GM23338 (cell line): ENCODE measurements around the gene CMTR1. TPM values are rescaled to one million over a fixed set of nuclear protein-coding genes. Genes with fewer than 3 reads are reported as not detected.
"Not testable (repeated sequence)": the region's sequence is repeated elsewhere in the genome, so short reads cannot be mapped to it uniquely, and the experiment has no call there.

Source experiments
- ATAC-seq: fragments of 200-7000 bp; cut with Tn5 transposase; 3 replicates; pipeline ENCODE4 v1.9.1; 2020
- DNase-seq: peaks from one replicate; pipeline ENCODE4 v3.0.0-alpha.2; 2015; ENCODE audit warnings: low spot score
- H2AFZ ChIP-seq: fragments of 200-600 bp; sonication (generic); 2 replicates; pipeline ENCODE4 v1.8.0; 2016; ENCODE audit warnings: antibody characterized with exemption, mild to moderate bottlenecking, moderate library complexity
- H3F3A ChIP-seq: fragments of 200-600 bp; sonication (generic); replicated peaks from 2 replicates; pipeline ENCODE4 v1.8.0; 2017; ENCODE audit warnings: antibody characterized with exemption, mixed run types, low read depth
- H3K27ac ChIP-seq: fragments of 200-600 bp; sonication (generic); 2 replicates; pipeline ENCODE4 v1.6.1; 2016; ENCODE audit warnings: low read depth
- H3K27me3 ChIP-seq: fragments of 200-600 bp; sonication (generic); 2 replicates; pipeline ENCODE4 v1.8.0; 2016; ENCODE audit warnings: mild to moderate bottlenecking, mixed run types, moderate library complexity; ENCODE audit not compliant: insufficient read depth
- H3K36me3 ChIP-seq: fragments of 200-600 bp; sonication (generic); 2 replicates; pipeline ENCODE4 v1.8.0; 2016; ENCODE audit warnings: mild to moderate bottlenecking; ENCODE audit not compliant: insufficient read depth
- H3K4me1 ChIP-seq: fragments of 200-600 bp; sonication (generic); 2 replicates; pipeline ENCODE4 v1.8.0; 2016; ENCODE audit warnings: mild to moderate bottlenecking, moderate library complexity; ENCODE audit not compliant: insufficient read depth
- H3K4me2 ChIP-seq: fragments of 200-600 bp; sonication (generic); 2 replicates; pipeline ENCODE4 v1.7.1; 2017; ENCODE audit warnings: mixed run types
- H3K4me3 ChIP-seq: fragments of 200-600 bp; sonication (generic); 2 replicates; pipeline ENCODE4 v1.6.1; 2016; ENCODE audit warnings: mixed run types
- H3K79me2 ChIP-seq: fragments of 200-600 bp; sonication (generic); replicated peaks from 2 replicates; pipeline ENCODE4 v1.8.0; 2017; ENCODE audit warnings: mild to moderate bottlenecking; ENCODE audit not compliant: insufficient read depth
- H3K9me2 ChIP-seq: fragments of 200-600 bp; sonication (generic); 2 replicates; pipeline ENCODE4 v1.8.0; 2017; ENCODE audit not compliant: insufficient read depth
- H4K20me1 ChIP-seq: fragments of 200-600 bp; sonication (generic); replicated peaks from 2 replicates; pipeline ENCODE4 v1.8.0; 2017; ENCODE audit warnings: mild to moderate bottlenecking; ENCODE audit not compliant: insufficient read depth
- H3K27ac Mint-ChIP-seq: 2 replicates; pipeline ENCODE4 v1.8.0; 2020; ENCODE audit warnings: inconsistent platforms, mild to moderate bottlenecking, moderate library complexity, mixed read lengths
- H3K27me3 Mint-ChIP-seq: 3 replicates; pipeline ENCODE4 v1.8.0; 2022; ENCODE audit warnings: low read depth, mild to moderate bottlenecking, moderate library complexity, mixed read lengths, inconsistent platforms; ENCODE audit not compliant: insufficient read depth, poor library complexity
- H3K36me3 Mint-ChIP-seq: 3 replicates; pipeline ENCODE4 v1.8.0; 2021; ENCODE audit warnings: low read depth, mild to moderate bottlenecking, inconsistent platforms, moderate library complexity, mixed read lengths
- H3K4me1 Mint-ChIP-seq: 3 replicates; pipeline ENCODE4 v1.8.0; 2020; ENCODE audit warnings: mild to moderate bottlenecking, inconsistent platforms, mixed read lengths
- H3K4me3 Mint-ChIP-seq: 3 replicates; pipeline ENCODE4 v1.8.0; 2021; ENCODE audit warnings: moderate library complexity, mild to moderate bottlenecking, inconsistent platforms, mixed read lengths
- H3K9me3 Mint-ChIP-seq: 3 replicates; pipeline ENCODE4 v1.8.0; 2020; ENCODE audit warnings: moderate library complexity, mild to moderate bottlenecking, inconsistent platforms, mixed read lengths
- CREB1 ChIP-seq: fragments of 250-450 bp; sonication (Bioruptor Pico); IDR thresholded peaks from 2 replicates; pipeline ENCODE4 v1.5.0; 2020; ENCODE audit warnings: low read depth, mild to moderate bottlenecking, moderate library complexity
- CTCF ChIP-seq, 2 experiments: fragments of 200-600 bp in 1 of 2; sonication (generic) in 1 of 2; conservative IDR thresholded peaks; 2 replicates each; pipeline versions ENCODE4 v1.5.1 to v1.6.1; 2016 to 2017; ENCODE audit warnings: antibody characterized with exemption in 2 of 2, low read depth in 2 of 2, mild to moderate bottlenecking in 2 of 2, moderate library complexity in 1 of 2
- ETS1 ChIP-seq: IDR thresholded peaks from 2 replicates; pipeline ENCODE4 v1.6.1; 2016; ENCODE audit warnings: antibody characterized with exemption
- EZH2 ChIP-seq: fragments of 200-600 bp; sonication (generic); IDR thresholded peaks from one replicate; pipeline ENCODE4 v1.8.0; 2017; ENCODE audit warnings: antibody characterized with exemption, mild to moderate bottlenecking, low read depth; ENCODE audit not compliant: unreplicated experiment
- EZH2phosphoT487 ChIP-seq: fragments of 200-600 bp; sonication (generic); IDR thresholded peaks from one replicate; pipeline ENCODE4 v1.8.1; 2018; ENCODE audit warnings: antibody characterized with exemption; ENCODE audit not compliant: unreplicated experiment
- JUNB ChIP-seq: IDR thresholded peaks from one replicate; pipeline ENCODE4 v1.6.1; 2016; ENCODE audit warnings: antibody characterized with exemption; ENCODE audit not compliant: unreplicated experiment
- NANOG ChIP-seq: IDR thresholded peaks from 2 replicates; pipeline ENCODE4 v1.6.1; 2016; ENCODE audit warnings: antibody characterized with exemption, borderline replicate concordance
- POLR2AphosphoS5 ChIP-seq: IDR thresholded peaks from 2 replicates; pipeline ENCODE4 v1.6.1; 2016; ENCODE audit warnings: antibody characterized with exemption, low read depth
- REST ChIP-seq: IDR thresholded peaks from one replicate; pipeline ENCODE4 v1.6.1; 2018; ENCODE audit warnings: antibody characterized with exemption; ENCODE audit not compliant: unreplicated experiment
- STAT1 ChIP-seq: IDR thresholded peaks from one replicate; pipeline ENCODE4 v1.6.1; 2016; ENCODE audit warnings: antibody characterized with exemption; ENCODE audit not compliant: unreplicated experiment
- ZNF114 ChIP-seq: fragments of 250-450 bp; sonication (Bioruptor Pico); IDR thresholded peaks from 2 replicates; pipeline ENCODE4 v1.5.0; 2020; ENCODE audit warnings: mild to moderate bottlenecking, moderate library complexity
- ZNF331 ChIP-seq: fragments of 250-450 bp; sonication (Bioruptor Pico); IDR thresholded peaks from 2 replicates; pipeline ENCODE4 v1.5.0; 2020; ENCODE audit warnings: low read depth, mild to moderate bottlenecking, moderate library complexity
- polyA plus RNA-seq: library from polyadenylated mRNA; unstranded; fragments of >200 nt; fragmentation: Nextera tagmentation; extraction: Ambion mirVana; gene quantifications from 2 replicates; pipeline ENCODE4 v1.2.1, GENCODE V29; 2016
- total RNA-seq: library from RNA; depleted of rRNA; stranded (reverse); fragments of >200 nt; shearing (Covaris generic); gene quantifications from 2 replicates; pipeline ENCODE4 v1.2.3, GENCODE V29; 2014

Gene CMTR1
- total and polyA plus RNA-seq, 2 experiments from 2014 or later: 7.3 to 36.4 TPM

- TF ChIP-seq CREB1 (no peak), REST (no peak), NANOG (no peak), EZH2 (no peak), ETS1 (no peak), ZNF114 (no peak), CTCF (conservative IDR thresholded peaks at IDR 0.05; ENCODE audit: low read depth in 2 of 2) (no peak), EZH2phosphoT487 (no peak), ZNF331 (no peak), STAT1 (no peak), POLR2AphosphoS5 (no peak), JUNB (no peak)
- Mint-ChIP-seq H3K27ac (no peak overlapping the region), H3K27me3 (peaks cover 1% of the 10 kb centered on the region), H3K9me3 (no peaks in the 10 kb centered on the region), H3K4me3 (no peak overlapping the region), H3K4me1 (no peaks in the 10 kb centered on the region), H3K36me3 (peaks cover 29% of the 10 kb centered on the region)
- H3K79me2 ChIP-seq: peaks cover 12% of the 10 kb centered on the region
- no peaks in the 10 kb centered on the region for H3K27me3 ChIP-seq
- no peak overlapping the region for H3K4me2 ChIP-seq
- H3K27ac ChIP-seq: no peak overlapping the region
- no peaks in the 10 kb centered on the region for H3K9me2 ChIP-seq
- no peak for DNase-seq
- H2AFZ ChIP-seq: no peak overlapping the region
- H3K4me3 ChIP-seq: no peak overlapping the region
- ATAC-seq: no peak
- H3K36me3 ChIP-seq: peaks cover 25% of the 10 kb centered on the region
- no peaks in the 10 kb centered on the region for H3K4me1 ChIP-seq
- peaks cover 23% of the 10 kb centered on the region for H4K20me1 ChIP-seq
- no peaks in the 10 kb centered on the region for H3F3A ChIP-seq
These were observed 9.6 kb downstream of the CMTR1 start for GRCh38 chr6:37442416-37443215.

GRCh38 chr6:37443216-37443542 is 10.2 kb downstream of the CMTR1 start:
- Histone ChIP-seq H3K36me3 (peaks cover 29% of the 10 kb centered on the region), H3K79me2 (peaks cover 12% of the 10 kb centered on the region; the same call in 1 of the 2 replicates), H4K20me1 (peaks cover 23% of the 10 kb centered on the region)
- not testable (repeated sequence) for H3K9me3 Mint-ChIP-seq, H3K4me3 ChIP-seq, H3K27me3 ChIP-seq, H3K27me3 Mint-ChIP-seq, H3K4me1 Mint-ChIP-seq, H3K4me2 ChIP-seq, DNase-seq, H3K4me3 Mint-ChIP-seq, H3K9me2 ChIP-seq, H2AFZ ChIP-seq, H3K27ac ChIP-seq, H3K27ac Mint-ChIP-seq, ATAC-seq, H3F3A ChIP-seq, H3K4me1 ChIP-seq
- H3K36me3 Mint-ChIP-seq: peaks cover 26% of the 10 kb centered on the region
